ENCODE data around the gene SLC23A2. TPM values are rescaled to one million over a fixed set of nuclear protein-coding genes. Genes with fewer than 3 reads are reported as not detected.
"Not testable (repeated sequence)": the region's sequence is repeated elsewhere in the genome, so short reads cannot be mapped to it uniquely, and the experiment has no call there.

Gene SLC23A2
- total RNA-seq, 1 experiment from 2014 or later = 14.6 TPM

DNA sequence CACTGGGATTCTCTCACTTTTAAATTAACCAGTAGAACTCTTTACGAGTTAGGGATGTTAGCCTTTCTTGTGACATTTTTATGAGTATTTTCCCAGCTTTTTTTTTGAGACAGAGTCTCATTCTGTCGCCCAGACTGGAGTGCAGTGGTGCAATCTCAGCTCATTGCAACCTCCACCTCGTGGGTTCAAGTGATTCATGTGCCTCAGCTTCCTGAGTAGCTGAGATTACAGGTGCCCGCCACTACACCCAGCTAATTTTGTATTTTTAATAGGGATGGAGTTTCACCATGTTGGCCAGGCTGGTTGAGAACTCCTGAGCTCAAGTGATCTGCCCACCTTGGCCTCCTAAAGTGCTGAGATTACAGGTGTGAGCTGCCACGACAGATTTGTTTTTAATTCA lies 123.2 kb downstream of the SLC23A2 start:
- in situ Hi-C loops (cut with HindIII; ENCODE audit: low pct_unique_long_range_greater_than_20kb, low sequenced_read_pairs); H3K4me1 ChIP-seq (ENCODE audit: control insufficient read depth, insufficient read depth, low read length); H3K27me3 ChIP-seq (ENCODE audit: control insufficient read depth, insufficient read depth, low read length); ATAC-seq; intact Hi-C loops (cut with micrococcal nuclease; ENCODE audit: unreplicated experiment); H3K27ac ChIP-seq (ENCODE audit: low read length); H3K36me3 ChIP-seq (ENCODE audit: control insufficient read depth, insufficient read depth, low read length); H3K4me3 ChIP-seq (ENCODE audit: low read depth in 2 of 2, low read length in 2 of 2); DNase-seq (ENCODE audit: low read depth, low spot score); CTCF ChIA-PET; BruUV-seq (replicated peaks); H3K9me3 ChIP-seq (ENCODE audit: control insufficient read depth, insufficient read depth, low read depth, low read length): not testable (repeated sequence)
- POLR2A ChIA-PET = interaction anchor here (0.6 kb wide), 1 partner anchor 121 kb away, joined by 3 read pairs; no protein-coding TSS in a partner anchor

DNA sequence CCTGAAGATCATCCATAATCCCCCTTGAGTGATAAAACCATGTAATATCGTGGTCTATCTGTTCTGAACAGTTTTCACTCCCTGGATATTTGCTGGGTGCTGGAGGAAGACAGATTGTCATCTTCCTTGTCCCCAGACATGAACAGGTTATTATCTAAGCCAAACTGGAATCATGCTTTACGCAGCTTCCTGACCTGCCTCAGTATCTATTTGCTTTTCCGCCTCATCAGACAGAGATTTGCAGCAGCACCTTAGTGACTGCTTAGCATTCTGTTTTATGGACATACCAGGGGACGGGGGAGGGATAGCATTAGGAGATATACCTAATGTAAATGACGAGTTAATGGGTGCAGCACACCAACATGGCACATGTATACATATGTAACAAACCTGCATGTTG lies 124.6 kb downstream of the SLC23A2 start:
- POLR2A ChIA-PET = interaction anchor here (0.6 kb wide), 1 partner anchor 210 kb away, joined by 6 read pairs; no protein-coding TSS in a partner anchor
- no peaks in the 10 kb centered on the region for H3K36me3 ChIP-seq (ENCODE audit: control insufficient read depth, insufficient read depth, low read length)
- H3K4me1 ChIP-seq (ENCODE audit: control insufficient read depth, insufficient read depth, low read length) = no peaks in the 10 kb centered on the region
- BruUV-seq (replicated peaks) = no TSS peak
- no peaks in the 10 kb centered on the region for H3K9me3 ChIP-seq (ENCODE audit: control insufficient read depth, insufficient read depth, low read depth, low read length)
- CTCF ChIA-PET = no interaction called here
- intact Hi-C loops (cut with micrococcal nuclease; ENCODE audit: unreplicated experiment) (no loop called here), in situ Hi-C loops (cut with HindIII; ENCODE audit: low pct_unique_long_range_greater_than_20kb, low sequenced_read_pairs) (no loop called here)
- no peak for ATAC-seq
- DNase-seq (ENCODE audit: low read depth, low spot score) = no peak
- no peaks in the 10 kb centered on the region for H3K27me3 ChIP-seq (ENCODE audit: control insufficient read depth, insufficient read depth, low read length)
- H3K27ac ChIP-seq (ENCODE audit: low read length) = no peak overlapping the region
- TF ChIP-seq, protein P1, sequence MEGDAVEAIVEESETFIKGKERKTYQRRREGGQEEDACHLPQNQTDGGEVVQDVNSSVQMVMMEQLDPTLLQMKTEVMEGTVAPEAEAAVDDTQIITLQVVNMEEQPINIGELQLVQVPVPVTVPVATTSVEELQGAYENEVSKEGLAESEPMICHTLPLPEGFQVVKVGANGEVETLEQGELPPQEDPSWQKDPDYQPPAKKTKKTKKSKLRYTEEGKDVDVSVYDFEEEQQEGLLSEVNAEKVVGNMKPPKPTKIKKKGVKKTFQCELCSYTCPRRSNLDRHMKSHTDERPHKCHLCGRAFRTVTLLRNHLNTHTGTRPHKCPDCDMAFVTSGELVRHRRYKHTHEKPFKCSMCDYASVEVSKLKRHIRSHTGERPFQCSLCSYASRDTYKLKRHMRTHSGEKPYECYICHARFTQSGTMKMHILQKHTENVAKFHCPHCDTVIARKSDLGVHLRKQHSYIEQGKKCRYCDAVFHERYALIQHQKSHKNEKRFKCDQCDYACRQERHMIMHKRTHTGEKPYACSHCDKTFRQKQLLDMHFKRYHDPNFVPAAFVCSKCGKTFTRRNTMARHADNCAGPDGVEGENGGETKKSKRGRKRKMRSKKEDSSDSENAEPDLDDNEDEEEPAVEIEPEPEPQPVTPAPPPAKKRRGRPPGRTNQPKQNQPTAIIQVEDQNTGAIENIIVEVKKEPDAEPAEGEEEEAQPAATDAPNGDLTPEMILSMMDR (IDR thresholded peaks at IDR 0.05) = no peak
- TF ChIP-seq SIN3A (IDR thresholded peaks at IDR 0.05; ENCODE audit: borderline replicate concordance, insufficient read depth, low read depth, low read length) = no peak
- no peak for TF ChIP-seq TCF7L2 (IDR thresholded peaks at IDR 0.05; ENCODE audit: low read depth, low read length)
- no peak for TF ChIP-seq POLR2AphosphoS5 (IDR thresholded peaks at IDR 0.05; ENCODE audit: low read depth, low read length)
- TF ChIP-seq REST (IDR thresholded peaks at IDR 0.05; ENCODE audit: insufficient read depth in 1 of 2, low read depth in 2 of 2, low read length in 1 of 2) = no peak
- H3K4me3 ChIP-seq (ENCODE audit: low read depth in 2 of 2, low read length in 2 of 2) = no peak overlapping the region

DNA sequence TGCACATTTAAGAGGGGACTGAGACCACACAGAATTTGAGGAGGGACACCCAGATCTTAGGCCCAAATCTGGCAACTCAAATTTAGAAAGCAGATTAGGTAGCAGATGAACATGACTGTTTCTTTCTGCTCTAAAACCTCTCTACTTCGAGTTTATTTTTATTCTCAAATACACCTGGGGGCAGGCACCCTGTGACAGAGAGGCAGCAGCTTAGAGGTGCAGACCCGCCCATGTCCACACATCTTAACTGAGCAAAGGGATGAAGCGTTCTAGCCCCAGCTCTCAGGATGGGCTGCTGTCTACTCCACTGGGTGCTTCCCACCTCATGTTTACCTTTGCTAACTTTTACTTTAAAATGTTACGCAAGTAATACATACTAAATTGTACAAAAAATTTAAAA lies 125.0 kb downstream of the SLC23A2 start:
- in situ Hi-C loops (cut with HindIII; ENCODE audit: low pct_unique_long_range_greater_than_20kb, low sequenced_read_pairs) = no loop called here
- no peaks in the 10 kb centered on the region for H3K36me3 ChIP-seq (ENCODE audit: control insufficient read depth, insufficient read depth, low read length)
- no peak overlapping the region for H3K4me3 ChIP-seq (ENCODE audit: low read depth in 2 of 2, low read length in 2 of 2)
- TF ChIP-seq TCF7L2 (IDR thresholded peaks at IDR 0.05; ENCODE audit: low read depth, low read length) (no peak), POLR2AphosphoS5 (IDR thresholded peaks at IDR 0.05; ENCODE audit: low read depth, low read length) (no peak), SIN3A (IDR thresholded peaks at IDR 0.05; ENCODE audit: borderline replicate concordance, insufficient read depth, low read depth, low read length) (no peak), REST (IDR thresholded peaks at IDR 0.05; ENCODE audit: insufficient read depth in 1 of 2, low read depth in 2 of 2, low read length in 1 of 2) (no peak)
- TF ChIP-seq, protein P1 (IDR thresholded peaks at IDR 0.05) = no peak
- H3K27me3 ChIP-seq (ENCODE audit: control insufficient read depth, insufficient read depth, low read length) = no peaks in the 10 kb centered on the region
- H3K27ac ChIP-seq (ENCODE audit: low read length) = no peak overlapping the region
- DNase-seq (ENCODE audit: low read depth, low spot score) = no peak
- no peaks in the 10 kb centered on the region for H3K9me3 ChIP-seq (ENCODE audit: control insufficient read depth, insufficient read depth, low read depth, low read length)
- POLR2A ChIA-PET = interaction anchor here (0.6 kb wide), 1 partner anchor 211 kb away, joined by 6 read pairs; no protein-coding TSS in a partner anchor
- H3K4me1 ChIP-seq (ENCODE audit: control insufficient read depth, insufficient read depth, low read length) = no peaks in the 10 kb centered on the region
- no peak for ATAC-seq
- CTCF ChIA-PET = no interaction called here
- BruUV-seq (replicated peaks) = no TSS peak
- intact Hi-C loops (cut with micrococcal nuclease; ENCODE audit: unreplicated experiment) = no loop called here

Data from Panc1 (cell line).